Measurements from ENCODE around the gene SIRT6.

GRCh38 chr19:4215807-4216206 is 33.4 kb upstream of the SIRT6 start:
- TF ChIP-seq CTCF (IDR thresholded peaks at IDR 0.05) (no peak), ZFX (IDR thresholded peaks at IDR 0.05; ENCODE audit: borderline replicate concordance) (no peak)

Data from 22Rv1 (cell line).